HG02763 (cell line): ENCODE measurements around the gene PRPF39.

Experiments used
- ATAC-seq: cut with Tn5 transposase; IDR thresholded peaks from one replicate; pipeline ENCODE4 v1.9.1; 2021; ENCODE audit warnings: mild to moderate bottlenecking, moderate library complexity; ENCODE audit not compliant: unreplicated experiment

PRPF39 gene, protein sequence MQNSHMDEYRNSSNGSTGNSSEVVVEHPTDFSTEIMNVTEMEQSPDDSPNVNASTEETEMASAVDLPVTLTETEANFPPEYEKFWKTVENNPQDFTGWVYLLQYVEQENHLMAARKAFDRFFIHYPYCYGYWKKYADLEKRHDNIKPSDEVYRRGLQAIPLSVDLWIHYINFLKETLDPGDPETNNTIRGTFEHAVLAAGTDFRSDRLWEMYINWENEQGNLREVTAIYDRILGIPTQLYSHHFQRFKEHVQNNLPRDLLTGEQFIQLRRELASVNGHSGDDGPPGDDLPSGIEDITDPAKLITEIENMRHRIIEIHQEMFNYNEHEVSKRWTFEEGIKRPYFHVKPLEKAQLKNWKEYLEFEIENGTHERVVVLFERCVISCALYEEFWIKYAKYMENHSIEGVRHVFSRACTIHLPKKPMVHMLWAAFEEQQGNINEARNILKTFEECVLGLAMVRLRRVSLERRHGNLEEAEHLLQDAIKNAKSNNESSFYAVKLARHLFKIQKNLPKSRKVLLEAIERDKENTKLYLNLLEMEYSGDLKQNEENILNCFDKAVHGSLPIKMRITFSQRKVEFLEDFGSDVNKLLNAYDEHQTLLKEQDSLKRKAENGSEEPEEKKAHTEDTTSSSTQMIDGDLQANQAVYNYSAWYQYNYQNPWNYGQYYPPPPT

DNA sequence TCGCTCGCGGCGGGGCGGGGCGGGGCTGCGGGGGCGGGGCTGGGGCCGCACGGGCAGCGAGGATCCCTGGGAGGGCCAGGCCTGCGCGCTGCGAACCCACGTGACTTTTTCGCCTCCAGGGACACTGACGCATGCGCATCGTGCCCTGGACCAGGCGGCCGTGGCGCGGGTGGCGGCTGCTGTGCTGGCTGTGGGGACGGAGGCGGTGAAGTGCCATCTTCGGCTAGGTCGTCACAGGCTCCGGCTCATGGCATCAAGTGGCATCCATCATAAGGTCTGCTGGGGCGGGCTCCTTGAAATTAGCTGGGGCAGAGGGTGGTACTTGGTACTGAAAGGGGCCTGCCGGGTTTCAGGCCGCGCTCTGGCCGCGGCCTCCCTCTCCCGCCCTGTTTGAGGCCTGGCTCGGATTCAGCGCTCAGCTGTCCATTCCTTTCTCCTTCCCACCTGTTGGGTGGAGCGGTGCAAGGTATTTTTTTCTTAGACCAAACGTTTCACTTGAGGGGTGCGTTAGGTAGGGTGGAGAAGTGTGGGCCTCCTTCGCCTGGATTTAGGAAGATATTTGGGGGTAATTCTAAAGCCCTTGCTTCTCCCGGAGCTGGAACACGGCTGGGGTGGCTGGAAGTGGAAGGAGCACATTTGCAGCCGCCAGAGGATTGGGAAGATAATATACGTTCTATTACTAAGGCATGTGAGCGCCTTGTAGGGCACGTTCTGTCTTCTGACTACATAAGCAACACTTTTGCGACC is at the start of gene PRPF39:
Gene PRPF39, plus strand, starts transcription at position 141 of the 747 bp plus-strand sequence. CDS start 11,124 bp downstream, outside the sequence.
- peak; percentile 94 for ATAC-seq

DNA sequence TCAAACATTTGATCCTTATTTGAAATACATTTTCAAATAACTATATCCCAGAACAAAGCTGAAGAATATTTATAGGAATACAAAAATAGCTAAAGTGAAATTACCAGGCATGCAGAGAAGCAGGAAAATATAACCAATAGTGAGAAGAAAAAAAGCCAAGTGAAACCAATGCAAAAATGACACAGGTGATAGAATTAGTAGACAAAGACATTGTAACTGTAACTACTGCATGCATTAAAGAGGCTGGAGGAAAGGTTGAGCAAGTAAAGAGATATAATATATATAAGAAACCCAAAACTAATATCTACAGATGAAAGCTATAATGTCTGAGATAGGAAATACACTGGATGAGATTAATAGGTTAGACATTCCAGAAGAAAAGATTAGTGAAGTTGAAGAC is 49.2 kb upstream of the PRPF39 start:
- no peak for ATAC-seq

DNA sequence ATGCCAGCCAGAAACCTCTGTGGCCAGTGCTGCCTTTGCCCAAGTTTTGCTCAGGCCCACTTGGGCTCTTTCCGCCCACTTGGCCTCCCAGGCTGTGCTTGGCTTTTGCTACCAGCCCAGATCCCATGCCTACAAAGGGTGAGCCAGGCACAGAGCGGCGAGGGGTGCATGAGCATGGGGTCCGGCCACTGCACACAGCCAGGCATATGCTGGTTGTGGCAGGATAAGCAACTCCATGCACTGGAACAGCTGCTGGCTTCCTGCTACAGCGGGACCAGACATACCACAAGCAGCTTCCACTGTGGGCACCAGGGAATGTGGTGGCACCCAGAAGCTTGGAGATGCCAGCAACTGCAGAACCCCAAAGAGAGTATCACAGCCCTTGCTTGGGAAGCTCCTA is 45.7 kb upstream of the PRPF39 start:
- ATAC-seq, result no peak

DNA sequence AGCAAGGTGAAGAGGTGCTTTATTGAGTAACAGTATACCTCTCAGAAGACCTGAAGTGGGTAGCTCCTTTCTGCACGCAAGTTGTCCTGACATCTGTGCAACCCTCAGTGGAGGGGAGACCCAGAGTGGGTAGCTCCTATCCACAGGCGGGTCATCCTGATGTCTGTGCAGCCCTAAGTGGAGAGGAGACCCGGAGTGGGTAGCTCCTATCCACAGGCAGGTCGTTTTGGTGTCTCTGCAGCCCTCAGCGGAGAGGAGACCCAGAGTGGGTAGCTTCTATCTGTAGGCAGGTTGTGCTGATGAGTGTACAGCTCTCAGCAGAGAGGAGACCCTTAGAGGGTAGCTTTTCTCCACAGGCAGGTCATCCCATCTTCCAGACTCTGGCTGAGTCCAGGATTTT is 45.1 kb upstream of the PRPF39 start:
- no peak for ATAC-seq

DNA sequence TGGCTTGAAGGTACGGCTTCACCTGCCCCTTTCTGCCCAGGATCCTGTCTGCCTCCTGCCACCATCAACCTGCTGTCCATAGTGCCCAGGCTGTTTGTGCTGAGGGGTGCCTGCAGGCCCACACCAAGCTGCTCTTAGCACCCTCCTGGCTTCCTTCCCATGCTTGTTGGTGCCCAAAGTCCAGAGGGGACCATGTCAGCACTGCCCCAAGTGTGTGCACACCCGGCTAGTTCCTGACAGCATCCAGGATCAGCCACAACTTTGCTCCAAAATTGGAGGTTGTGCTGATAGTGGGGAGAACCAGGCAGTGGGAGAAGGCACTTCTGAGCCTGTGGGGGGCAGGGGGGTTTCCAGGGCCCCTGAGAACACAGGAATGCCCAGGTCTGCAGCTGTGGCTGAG is 44.5 kb upstream of the PRPF39 start:
- no peak for ATAC-seq

DNA sequence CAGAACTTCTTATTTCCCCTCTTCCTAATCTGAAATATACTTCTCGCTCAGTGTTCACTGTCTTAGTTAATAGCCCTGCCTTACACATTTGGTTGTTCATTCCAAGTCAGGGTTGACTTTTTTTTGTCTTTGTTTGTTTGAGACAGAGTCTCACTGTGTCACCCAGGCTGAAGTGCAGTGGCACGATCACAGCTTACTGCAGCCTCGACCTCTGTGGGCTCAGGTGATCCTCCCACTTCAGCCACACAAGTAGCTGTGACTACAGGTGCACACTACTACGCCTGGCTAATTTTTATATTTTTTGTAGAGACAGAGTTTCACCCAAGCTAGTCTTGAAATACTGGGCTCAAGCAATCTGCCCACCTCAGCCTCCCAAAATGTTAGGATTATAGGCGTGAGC is 42.3 kb upstream of the PRPF39 start:
- ATAC-seq, result no peak

DNA sequence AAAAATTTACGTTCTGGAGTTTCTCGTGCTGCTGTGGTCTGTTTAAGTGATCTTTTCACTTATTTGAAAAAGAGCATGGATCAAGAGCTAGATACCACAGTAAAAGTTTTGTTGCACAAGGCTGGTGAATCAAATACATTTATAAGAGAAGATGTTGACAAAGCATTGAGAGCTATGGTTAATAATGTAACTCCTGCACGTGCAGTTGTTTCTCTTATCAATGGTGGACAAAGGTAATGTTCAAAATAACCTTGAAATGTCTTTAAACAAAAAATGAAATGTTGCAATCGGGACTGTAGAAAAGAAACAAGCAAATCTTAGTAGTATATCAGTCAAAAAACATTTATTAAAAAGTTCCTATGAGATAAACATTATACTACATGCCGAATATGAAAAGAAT is 39.3 kb upstream of the PRPF39 start:
- no peak for ATAC-seq

DNA sequence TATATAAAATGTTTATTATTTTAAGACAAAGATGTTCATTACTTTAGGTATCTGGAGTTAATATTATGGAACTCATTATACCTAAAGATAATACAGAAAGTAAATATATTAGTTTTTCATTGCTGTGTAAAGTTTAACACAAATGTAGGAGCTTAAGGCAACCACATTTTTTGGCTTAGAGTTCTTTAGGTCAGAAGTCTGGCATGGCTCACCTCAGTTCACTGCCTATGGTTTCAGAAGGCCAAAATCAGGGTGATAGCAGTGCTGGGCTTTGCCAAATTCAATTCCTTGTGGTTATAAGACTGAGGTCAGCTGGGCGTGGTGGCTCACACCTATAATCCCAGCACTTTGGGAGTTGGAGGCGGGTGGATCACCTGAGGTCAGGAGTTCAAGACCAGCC is 35.5 kb upstream of the PRPF39 start:
- ATAC-seq, result no peak

DNA sequence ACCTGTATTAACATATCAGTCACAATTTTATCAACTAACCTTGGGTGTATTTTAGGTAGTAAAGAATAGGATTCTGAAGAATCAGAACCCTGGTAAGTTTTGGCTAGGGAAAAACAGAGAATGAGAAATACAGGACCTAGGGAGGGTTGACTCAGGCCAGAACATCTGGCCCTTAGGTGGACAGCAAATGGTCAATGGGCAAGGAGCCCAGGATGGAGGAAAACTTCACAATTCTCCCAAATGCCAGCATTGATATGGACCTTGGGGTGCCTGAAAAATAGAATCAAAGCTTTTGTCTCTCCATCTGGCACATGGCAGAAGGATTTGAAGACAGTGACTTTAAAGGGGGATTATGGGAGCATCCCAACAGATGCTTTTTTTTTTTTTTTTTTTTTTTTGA is 32.7 kb upstream of the PRPF39 start:
- ATAC-seq, result no peak

DNA sequence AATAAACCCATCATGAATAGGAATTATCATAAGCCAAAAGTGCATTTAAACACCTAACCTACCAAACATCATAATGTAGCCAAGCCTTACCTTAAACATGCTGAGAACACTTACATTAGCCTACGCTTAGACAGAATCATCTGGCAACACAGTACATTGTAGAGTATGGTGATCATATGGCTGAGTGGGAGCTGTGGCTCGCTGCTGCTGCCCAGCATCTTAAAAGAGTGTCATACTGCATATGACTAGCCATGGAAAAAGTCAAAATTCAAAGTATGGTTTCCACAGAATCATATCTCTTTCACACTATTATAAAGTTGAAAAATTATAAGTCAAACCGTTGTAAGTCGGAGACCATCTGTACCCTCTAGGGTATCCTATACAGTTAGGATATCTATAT is 32.0 kb upstream of the PRPF39 start:
- ATAC-seq, result no peak

DNA sequence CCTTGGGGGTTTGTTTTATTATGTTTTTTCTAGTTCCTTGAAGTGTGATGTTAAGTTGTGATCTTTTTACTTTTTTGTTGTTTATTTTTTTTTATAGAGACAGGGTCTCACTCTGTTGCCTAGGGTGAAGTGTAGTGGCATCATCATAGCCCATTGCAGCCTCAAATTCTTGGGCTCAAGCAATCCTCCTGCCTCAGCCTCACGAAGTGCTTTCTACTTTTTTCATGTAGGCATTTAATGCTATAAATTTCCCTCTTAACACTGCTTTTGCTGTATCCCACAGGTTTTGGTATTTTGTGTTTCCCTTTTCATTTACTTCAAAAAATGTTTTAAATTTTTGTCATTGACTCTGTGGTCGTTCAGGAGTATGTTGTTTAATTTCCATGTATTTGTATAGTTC is 26.6 kb upstream of the PRPF39 start:
- no peak for ATAC-seq

DNA sequence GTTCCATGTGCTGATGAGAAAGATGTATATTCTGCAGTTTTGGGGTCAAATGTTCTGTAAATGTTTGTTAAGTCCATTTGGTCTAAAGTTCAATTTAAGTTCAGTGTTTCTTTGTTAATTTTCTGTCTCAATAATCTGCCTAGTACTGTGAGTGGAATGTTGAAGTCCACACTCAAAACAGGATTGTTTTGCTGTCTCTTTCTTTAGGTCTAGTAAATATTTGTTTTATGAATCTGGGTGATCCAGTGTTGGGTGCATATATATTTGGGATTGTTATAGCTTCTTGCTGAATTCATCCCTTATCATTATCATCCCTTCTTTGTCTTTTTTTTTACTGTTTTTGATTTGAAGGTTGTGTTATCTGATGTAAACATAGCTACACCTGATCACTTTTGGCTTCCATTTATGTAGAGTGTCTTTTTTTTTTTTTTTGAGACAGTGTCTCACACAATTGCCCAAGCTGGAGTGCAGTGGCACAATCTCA is 26.0 kb upstream of the PRPF39 start:
- no peak for ATAC-seq

DNA sequence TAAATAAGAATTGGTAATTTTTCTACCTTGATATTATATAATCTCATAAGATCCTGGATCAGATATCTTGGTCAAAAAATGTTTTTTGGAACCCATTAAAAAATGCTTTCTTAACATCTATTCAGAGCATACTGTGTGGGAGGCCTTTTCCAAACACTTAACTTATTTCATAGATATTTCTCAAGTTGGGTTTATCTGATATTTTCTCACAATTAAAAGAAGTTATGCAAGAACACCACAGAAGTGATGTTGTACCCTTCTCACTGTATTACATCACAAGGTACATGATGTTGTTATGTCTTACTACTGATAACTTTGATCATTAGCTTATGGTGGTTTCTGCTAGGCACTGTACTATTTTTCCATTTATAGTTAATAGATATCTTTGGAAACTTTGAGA is 23.4 kb upstream of the PRPF39 start:
- ATAC-seq, result no peak

DNA sequence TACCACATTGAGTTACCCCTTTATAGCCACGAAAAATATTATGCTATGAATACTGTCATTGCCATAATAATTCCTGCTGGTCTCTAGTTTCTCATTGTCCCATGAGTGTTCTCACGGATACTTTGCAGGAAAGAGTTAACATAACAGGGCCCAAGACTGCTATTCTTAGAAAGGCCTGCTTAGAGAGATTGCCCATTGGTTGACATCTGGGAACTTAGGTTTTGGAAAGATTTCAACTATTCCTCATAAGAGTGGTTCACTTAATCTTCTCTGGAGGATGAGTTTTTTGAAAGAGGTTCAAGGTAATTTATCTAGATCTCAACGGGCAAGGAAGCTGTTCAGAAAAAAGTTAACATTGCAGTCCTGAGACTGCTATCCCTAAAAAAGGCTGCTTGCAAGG is 18.4 kb upstream of the PRPF39 start:
- no peak for ATAC-seq

DNA sequence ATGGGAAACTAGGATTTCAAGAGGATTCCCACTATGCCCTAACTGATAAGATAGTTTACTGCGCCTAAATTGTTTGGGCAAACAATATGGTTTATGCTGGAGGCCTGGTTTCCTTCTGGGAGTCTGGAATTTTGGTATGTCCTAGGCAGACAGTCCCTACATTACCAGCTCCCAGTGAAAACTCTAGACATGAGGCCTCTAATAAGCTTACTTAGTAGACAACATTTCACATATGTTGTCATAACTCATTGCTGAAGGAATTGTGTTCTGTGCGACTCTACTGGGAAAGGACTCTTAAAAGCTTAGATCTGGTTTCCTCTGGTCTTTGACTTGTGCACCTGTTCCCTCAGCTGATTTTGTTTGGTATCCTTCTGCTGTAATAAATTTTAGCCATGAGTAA is 18.0 kb upstream of the PRPF39 start:
- no peak for ATAC-seq

DNA sequence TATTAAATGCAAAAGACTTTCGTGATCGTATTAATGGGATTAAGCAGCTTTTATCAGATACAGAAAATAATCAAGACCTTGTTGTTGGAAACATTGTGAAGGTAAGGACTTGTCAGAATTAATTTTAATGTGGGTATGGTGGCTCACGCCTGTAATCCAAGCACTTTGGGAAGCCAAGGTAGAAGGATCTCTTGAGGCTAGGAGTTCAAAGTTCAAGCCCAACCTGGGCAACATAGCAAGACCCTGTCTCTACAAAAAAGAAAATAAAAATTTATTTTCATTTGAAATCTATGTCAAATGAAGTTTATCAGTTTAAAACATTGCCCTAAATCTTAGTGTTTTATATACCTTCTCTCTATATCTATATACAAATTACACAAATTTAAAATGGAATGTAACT is 17.2 kb upstream of the PRPF39 start:
- ATAC-seq, result no peak

DNA sequence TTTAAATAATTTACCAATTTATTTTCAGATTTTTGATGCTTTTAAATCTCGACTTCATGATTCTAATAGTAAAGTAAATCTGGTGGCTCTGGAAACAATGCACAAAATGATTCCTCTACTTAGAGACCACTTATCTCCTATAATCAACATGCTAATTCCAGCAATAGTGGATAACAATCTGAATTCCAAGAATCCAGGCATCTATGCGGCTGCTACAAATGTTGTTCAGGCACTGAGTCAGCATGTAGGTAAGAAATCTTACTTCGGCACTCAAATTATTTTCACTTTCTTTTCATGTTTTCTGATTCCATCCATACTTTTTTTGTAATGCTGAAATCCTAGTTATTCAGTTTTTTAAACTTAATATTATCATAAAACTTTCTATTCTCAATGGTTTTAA is 15.5 kb upstream of the PRPF39 start:
- no peak for ATAC-seq

DNA sequence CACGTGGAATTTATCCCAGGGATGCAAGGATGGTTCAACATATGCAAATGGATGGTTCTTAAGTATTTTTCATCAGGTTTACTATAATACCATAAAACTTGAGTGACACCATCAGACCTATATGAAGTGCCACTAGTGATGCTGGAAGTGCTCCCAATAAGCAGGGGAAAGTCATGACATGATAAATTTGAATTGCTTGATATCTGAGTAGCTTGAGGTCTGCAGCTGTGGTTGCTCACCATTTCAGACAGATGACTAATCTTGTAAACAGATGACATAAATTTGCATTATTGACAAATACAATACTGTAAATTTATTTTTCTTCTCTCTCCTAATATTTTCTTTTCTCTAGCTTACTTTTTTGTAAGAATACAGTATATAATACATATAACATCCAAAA is 13.7 kb upstream of the PRPF39 start:
- ATAC-seq, result no peak

DNA sequence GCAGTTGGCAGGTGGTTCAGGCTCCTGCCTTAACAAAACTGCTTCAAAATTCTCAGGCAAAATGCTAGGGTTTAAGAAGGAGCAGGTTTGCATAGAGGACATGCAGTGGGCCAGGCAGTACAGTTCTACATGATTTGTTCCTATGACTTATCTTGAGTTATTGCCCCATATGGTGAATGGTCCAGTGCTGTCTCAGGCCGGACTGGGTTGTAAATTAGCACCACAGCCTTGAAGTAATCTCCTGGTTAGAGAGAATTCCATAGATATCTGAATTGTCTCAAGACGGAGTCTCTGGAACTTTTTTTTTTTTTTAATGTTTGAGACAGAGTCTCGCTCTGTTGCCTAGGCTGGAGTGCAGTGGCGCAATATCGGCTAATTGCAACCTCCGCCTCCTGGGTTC is 11.8 kb upstream of the PRPF39 start:
- no peak for ATAC-seq

DNA sequence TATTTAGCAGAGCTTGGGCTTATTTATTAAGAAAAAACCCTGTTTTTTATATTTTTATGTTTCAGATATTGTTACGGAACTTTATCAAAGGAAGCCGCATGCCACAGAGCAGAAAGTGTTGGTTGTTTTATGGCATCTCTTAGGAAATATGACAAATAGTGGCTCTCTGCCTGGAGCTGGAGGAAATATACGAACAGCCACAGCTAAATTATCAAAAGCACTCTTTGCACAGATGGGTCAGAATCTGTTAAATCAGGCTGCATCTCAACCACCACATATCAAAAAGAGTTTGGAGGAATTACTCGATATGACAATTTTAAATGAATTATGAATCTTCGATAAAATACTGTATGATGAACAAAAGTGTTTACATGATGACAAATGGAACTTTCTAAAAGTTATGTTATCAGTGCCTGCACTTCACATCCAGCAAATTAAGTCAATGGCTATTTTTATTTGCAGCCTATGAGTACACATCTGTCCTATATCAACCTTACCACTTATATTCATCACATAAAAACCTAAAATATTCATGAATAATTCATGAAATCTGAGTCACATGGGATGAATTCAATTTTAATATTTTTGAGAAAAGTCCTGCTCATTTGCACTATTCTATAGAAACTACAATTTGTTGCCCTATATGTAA is 10.6 kb upstream of the PRPF39 start:
- ATAC-seq, result no peak

DNA sequence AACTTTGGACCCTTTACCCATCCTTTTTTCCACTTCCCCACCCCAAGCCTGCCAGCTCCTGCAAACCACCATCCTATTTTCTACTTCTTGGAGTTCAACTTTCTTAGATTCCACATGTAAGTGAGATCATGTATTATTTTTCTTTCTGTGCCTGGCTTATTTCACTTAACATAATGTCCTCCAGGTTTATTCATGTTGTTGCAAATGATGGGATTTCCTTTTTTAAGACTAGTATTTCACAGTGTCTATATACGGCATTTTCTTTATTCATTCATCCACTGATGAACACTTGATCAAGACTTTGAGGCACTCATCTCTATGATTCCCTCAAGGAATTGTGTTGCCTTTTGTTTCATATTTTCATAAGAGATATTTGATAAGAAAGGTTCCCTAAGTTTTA is 5.6 kb upstream of the PRPF39 start:
- no peak for ATAC-seq
